Keratinocyte (primary cell): ENCODE results near the gene HSPG2.

Source experiments
- EZH2 ChIP-seq: IDR thresholded peaks from one replicate; pipeline ENCODE4 v1.6.1; 2012; ENCODE audit warnings: inconsistent platforms, mild to moderate bottlenecking, low read length, moderate library complexity
- TF ChIP-seq, protein P1 (sequence below), 3 experiments: IDR thresholded peaks in 1 of 3; conservative IDR thresholded peaks in 1 of 3; optimal IDR thresholded peaks in 1 of 3; 2 replicates in 2 of 3; 3 replicates in 1 of 3; pipeline versions ENCODE3 to v1.5.1; 2011; ENCODE audit warnings: low read length in 3 of 3, mild to moderate bottlenecking in 3 of 3, moderate library complexity in 2 of 3, control low read depth in 1 of 3, inconsistent platforms in 1 of 3; ENCODE audit not compliant: insufficient read depth in 2 of 3; ENCODE audit errors: extremely low read depth in 1 of 3

DNA sequence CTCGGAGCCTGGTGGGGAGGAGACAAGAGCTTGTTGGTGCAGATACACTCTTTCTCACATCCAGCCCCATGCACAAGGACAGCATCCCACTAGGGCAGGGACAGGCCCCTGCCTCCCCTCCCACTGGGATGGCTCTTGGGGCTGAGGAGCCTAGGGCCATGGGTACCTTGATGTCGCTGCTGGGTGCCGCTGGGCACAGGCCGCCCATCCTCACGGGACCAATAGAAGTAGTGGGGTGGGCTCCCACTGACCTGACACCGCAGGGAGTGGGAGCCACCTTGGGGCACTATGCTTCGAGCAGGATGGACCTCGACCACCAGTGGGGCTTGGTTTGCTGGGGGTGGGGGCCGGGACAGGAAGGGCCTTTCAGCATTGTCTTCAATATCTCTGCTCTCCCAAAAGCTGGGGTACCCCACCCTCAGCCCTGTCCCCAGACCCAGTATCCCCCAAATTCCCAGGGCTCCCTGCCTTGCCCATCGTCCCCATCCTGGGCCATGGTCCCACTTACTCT, 77.4 kb downstream of the HSPG2 start:
- TF ChIP-seq, protein P1, sequence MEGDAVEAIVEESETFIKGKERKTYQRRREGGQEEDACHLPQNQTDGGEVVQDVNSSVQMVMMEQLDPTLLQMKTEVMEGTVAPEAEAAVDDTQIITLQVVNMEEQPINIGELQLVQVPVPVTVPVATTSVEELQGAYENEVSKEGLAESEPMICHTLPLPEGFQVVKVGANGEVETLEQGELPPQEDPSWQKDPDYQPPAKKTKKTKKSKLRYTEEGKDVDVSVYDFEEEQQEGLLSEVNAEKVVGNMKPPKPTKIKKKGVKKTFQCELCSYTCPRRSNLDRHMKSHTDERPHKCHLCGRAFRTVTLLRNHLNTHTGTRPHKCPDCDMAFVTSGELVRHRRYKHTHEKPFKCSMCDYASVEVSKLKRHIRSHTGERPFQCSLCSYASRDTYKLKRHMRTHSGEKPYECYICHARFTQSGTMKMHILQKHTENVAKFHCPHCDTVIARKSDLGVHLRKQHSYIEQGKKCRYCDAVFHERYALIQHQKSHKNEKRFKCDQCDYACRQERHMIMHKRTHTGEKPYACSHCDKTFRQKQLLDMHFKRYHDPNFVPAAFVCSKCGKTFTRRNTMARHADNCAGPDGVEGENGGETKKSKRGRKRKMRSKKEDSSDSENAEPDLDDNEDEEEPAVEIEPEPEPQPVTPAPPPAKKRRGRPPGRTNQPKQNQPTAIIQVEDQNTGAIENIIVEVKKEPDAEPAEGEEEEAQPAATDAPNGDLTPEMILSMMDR (optimal IDR thresholded peaks at IDR 0.05 in 1 of 3, IDR thresholded peaks at IDR 0.05 in 1 of 3, conservative IDR thresholded peaks at IDR 0.05 in 1 of 3; ENCODE audit: extremely low read depth in 1 of 3, insufficient read depth in 2 of 3, low read length in 3 of 3): no peak
- no peak for TF ChIP-seq EZH2
